Measurements from ENCODE around the gene ZMYND11. TPM values are rescaled to one million over a fixed set of nuclear protein-coding genes. Genes with fewer than 3 reads are reported as not detected.

Gene ZMYND11
- total RNA-seq, 1 experiment from 2014 or later, result 88.5 TPM

DNA sequence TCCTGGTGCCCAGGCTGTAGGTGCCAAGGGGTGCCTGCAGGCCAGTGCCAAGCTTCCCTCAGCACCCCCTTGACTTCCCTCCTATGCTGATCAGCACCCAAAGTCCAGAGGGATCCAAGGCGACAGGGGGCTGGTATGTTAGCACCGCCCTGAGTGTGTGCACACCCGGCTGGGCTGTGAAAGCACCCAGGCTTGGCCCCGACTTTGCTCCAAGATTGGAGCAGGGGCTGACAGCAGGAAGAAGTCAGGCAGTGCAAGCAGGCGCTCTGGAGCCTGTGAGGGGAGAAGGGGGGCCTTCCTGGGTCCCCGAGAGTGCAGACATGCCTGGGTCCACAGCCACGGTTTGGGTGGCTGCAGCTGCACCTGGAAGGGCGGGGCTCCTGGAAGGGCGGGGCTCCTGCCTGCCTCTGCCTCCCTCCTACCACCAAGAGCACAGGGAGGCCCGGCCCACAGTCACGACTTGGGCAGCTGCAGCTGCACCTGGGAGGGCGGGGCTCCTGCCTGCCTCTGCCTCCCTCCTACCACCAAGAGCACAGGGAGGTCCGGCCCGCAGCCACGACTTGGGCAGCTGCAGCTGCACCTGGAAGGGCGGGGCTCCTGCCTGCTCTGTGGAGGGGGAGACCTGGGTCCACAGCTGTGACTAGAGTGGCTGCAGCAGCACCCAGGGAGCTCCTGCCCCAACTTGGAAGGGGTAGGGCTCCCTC, 30.2 kb upstream of the ZMYND11 start:
- H3K4me3 ChIP-seq, result no peak overlapping the region

DNA sequence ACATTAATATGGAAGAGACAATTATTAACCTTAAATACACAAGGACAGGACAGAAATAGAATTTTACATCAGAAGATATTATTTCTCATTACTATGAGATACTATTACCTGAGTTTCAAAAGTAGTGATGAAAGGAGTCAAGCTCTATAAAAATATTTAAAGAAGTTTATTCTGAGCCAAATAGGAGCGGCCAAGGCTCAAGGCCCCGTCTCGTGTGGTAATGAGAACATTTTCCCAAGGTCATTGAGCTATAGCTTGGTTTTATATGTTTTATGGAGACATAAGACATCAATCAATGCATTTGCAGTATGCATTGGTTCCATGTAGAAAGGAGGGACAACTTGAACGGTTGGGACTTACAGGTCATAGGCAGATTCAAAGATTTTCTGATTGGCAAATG, 29.4 kb upstream of the ZMYND11 start:
- H3K4me1 ChIP-seq (replicated peaks), result no peaks in the 10 kb centered on the region
- H3K36me3 ChIP-seq, result no peaks in the 10 kb centered on the region
- no peak overlapping the region for H3K27ac ChIP-seq
- no peak for DNase-seq (ENCODE audit: low read depth in 1 of 2, low spot score in 2 of 2)
- H3K4me3 ChIP-seq, result no peak overlapping the region
- H3K27me3 ChIP-seq (replicated peaks), result peaks cover 25% of the 10 kb centered on the region
- H3K9me3 ChIP-seq (replicated peaks), result no peaks in the 10 kb centered on the region

More for the DNA sequence above, 30.2 kb upstream of the ZMYND11 start:
- no peaks in the 10 kb centered on the region for H3K36me3 ChIP-seq
- H3K27ac ChIP-seq, result no peak overlapping the region
- no peaks in the 10 kb centered on the region for H3K4me1 ChIP-seq (replicated peaks)
- no peak for DNase-seq (ENCODE audit: low read depth in 1 of 2, low spot score in 2 of 2)
- H3K27me3 ChIP-seq (replicated peaks), result peaks cover 24% of the 10 kb centered on the region
- no peaks in the 10 kb centered on the region for H3K9me3 ChIP-seq (replicated peaks)

- Histone ChIP-seq H3K9me3 (replicated peaks) (no peaks in the 10 kb centered on the region), H3K27ac (no peak overlapping the region), H3K27me3 (replicated peaks) (peaks cover 19% of the 10 kb centered on the region), H3K4me1 (replicated peaks) (no peaks in the 10 kb centered on the region), H3K4me3 (no peak overlapping the region), H3K36me3 (no peaks in the 10 kb centered on the region)
- no peak for DNase-seq (ENCODE audit: low read depth in 1 of 2, low spot score in 2 of 2)
These were observed 28.5 kb upstream of the ZMYND11 start for GRCh38 chr10:106740-107139.

DNA sequence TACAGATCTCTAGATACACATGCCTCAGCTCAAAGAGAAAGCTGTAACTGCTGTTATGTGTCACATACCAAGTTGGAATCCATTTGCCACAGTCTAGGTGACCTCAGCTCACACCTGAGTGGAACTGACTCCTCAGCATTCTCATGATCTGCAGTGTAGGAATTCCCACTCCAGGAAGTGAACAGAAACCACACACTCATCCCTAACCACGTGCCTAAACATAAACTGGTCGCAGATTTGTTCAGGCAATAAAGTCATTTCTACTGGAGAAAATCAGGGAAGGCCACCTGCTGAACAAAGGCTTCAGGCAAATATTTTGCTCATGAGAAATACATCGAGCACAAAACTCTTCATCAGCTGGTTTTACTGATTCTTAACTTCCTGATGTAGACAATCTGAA, 23.0 kb upstream of the ZMYND11 start:
- no peaks in the 10 kb centered on the region for H3K4me1 ChIP-seq (replicated peaks)
- no peak overlapping the region for H3K4me3 ChIP-seq
- DNase-seq (ENCODE audit: low read depth in 1 of 2, low spot score in 2 of 2), result no peak
- H3K27ac ChIP-seq, result no peak overlapping the region
- peaks cover 21% of the 10 kb centered on the region for H3K27me3 ChIP-seq (replicated peaks)
- no peaks in the 10 kb centered on the region; the same call in 1 of the 2 replicates for H3K9me3 ChIP-seq (replicated peaks)
- H3K36me3 ChIP-seq, result no peaks in the 10 kb centered on the region

DNA sequence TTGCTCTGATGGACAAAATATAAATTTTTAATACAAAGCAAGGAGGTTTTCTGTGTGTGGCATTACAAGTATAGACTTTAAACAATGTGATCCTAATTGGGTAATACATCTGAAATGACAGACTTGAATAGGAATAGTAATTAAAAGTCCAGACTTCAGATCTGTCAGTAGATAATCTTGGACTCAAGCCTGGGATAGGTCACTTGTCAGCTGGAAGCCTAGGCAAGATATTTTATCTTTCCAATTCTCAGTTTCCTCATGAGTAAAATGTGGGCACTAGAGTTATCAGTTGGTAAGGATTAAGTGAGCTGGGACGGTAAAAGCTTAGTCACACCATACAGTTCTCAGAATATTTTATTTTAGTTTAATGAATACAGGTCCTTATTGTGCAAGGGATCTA, 10.4 kb upstream of the ZMYND11 start:
- Histone ChIP-seq H3K9me3 (replicated peaks) (0 out of 2 replicates have a peak, but pooled peaks cover 4% of the 10 kb centered on the region), H3K27me3 (replicated peaks) (no peaks in the 10 kb centered on the region; the same call in 1 of the 2 replicates), H3K36me3 (no peaks in the 10 kb centered on the region), H3K4me1 (replicated peaks) (no peaks in the 10 kb centered on the region), H3K4me3 (no peak overlapping the region), H3K27ac (no peak overlapping the region)
- DNase-seq (ENCODE audit: low read depth in 1 of 2, low spot score in 2 of 2), result no peak

- peaks cover 6% of the 10 kb centered on the region for H3K4me1 ChIP-seq (replicated peaks)
- H3K27me3 ChIP-seq (replicated peaks), result no peaks in the 10 kb centered on the region
- DNase-seq (ENCODE audit: low read depth in 1 of 2, low spot score in 2 of 2), result no peak
These were observed 7.4 kb upstream of the ZMYND11 start for GRCh38 chr10:127612-128432.

DNA sequence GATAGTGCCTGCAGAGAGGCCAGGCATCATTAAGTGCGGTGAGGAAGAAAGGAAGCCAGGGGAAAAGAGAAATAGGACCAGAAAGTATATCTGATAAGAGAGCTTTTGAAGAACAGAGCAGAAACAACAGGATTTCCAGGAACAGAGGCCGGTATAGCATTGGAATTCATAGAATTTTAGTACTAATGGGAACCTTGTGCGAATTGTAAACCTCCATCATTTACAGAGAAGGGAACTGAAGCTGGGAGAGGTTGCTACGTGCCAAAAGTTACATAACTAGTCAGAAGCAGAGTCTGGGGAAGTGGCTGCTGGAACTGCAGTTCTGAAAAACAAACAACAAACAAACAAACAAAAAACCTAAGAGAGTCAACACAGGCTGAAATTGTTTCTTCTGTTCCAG, 5.4 kb upstream of the ZMYND11 start:
- H3K36me3 ChIP-seq, result no peaks in the 10 kb centered on the region; the same call in 1 of the 2 replicates
- H3K4me1 ChIP-seq (replicated peaks), result peaks cover 19% of the 10 kb centered on the region
- H3K27me3 ChIP-seq (replicated peaks), result no peaks in the 10 kb centered on the region
- no peaks in the 10 kb centered on the region for H3K9me3 ChIP-seq (replicated peaks)
- DNase-seq (ENCODE audit: low read depth in 1 of 2, low spot score in 2 of 2), result no peak
- H3K27ac ChIP-seq, result no peak overlapping the region
- H3K4me3 ChIP-seq, result no peak overlapping the region

More at GRCh38 chr10:127612-128432, 7.4 kb upstream of the ZMYND11 start:
- Histone ChIP-seq H3K9me3 (replicated peaks) (0 out of 2 replicates have a peak, but pooled peaks cover 1% of the 10 kb centered on the region), H3K36me3 (no peaks in the 10 kb centered on the region), H3K27ac (no peak overlapping the region), H3K4me3 (no peak overlapping the region)

GRCh38 chr10:132946-133898, 2.0 kb upstream of the ZMYND11 start:
- peaks cover 34% of the 10 kb centered on the region for H3K4me1 ChIP-seq (replicated peaks)
- peak in 1 of 2 experiments; percentile 69 for DNase-seq (ENCODE audit: low read depth in 1 of 2, low spot score in 2 of 2)
- peak overlapping the region; percentile 95 for H3K4me3 ChIP-seq
- peaks cover 9% of the 10 kb centered on the region for H3K36me3 ChIP-seq
- peak overlapping the region; percentile 95 for H3K27ac ChIP-seq
- H3K27me3 ChIP-seq (replicated peaks), result no peaks in the 10 kb centered on the region
- no peaks in the 10 kb centered on the region for H3K9me3 ChIP-seq (replicated peaks)

DNA sequence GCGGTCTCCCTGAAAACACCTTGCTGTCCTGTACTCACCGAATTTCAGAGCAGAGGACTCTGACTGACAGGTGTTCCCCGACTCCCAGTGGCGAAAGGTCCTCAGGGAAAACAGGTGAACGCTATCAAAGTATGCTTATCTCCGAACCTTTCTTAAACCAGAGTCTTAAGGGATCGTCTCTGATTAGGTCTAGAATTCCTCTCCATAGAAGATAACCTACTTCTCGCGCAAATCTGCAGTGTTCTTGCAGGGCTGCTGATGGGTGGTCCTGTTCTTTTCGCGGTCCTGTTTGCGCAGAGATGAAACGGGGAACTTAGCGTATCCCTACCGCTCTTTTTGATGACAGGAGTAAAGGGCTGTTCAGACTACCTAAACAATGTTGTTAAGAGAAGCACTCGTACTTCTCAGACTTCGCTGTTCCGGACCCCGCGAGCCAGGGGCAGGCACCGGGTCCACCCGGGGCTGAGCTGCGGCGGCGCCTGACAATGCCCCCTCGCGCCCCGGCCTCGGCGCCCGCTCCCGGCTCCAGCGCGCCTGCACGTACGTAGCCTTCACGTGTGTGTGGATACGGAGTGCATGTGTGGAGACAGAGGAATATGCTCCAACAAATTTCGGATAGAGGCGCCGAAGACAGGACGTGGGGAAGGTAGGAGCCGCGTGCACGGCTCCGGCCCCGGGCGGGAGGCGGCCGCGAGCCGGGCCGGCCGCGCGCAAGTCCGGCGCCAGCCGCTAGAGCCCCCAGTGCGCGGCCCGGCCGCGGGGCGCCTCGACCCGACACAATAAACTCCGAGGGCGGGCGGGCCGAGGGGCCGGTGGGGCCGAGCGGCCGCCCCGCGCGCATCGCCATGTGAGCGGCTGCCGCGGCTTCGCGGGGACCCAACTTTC, 766 bp upstream of the ZMYND11 start:
- Histone ChIP-seq H3K4me1 (replicated peaks) (peaks cover 34% of the 10 kb centered on the region), H3K27ac (peak overlapping the region; percentile 95), H3K27me3 (replicated peaks) (no peaks in the 10 kb centered on the region), H3K4me3 (peak overlapping the region; percentile 95), H3K9me3 (replicated peaks) (no peaks in the 10 kb centered on the region), H3K36me3 (peaks cover 9% of the 10 kb centered on the region)
- peak; percentile 52 to 56 for DNase-seq (ENCODE audit: low read depth in 1 of 2, low spot score in 2 of 2)

DNA sequence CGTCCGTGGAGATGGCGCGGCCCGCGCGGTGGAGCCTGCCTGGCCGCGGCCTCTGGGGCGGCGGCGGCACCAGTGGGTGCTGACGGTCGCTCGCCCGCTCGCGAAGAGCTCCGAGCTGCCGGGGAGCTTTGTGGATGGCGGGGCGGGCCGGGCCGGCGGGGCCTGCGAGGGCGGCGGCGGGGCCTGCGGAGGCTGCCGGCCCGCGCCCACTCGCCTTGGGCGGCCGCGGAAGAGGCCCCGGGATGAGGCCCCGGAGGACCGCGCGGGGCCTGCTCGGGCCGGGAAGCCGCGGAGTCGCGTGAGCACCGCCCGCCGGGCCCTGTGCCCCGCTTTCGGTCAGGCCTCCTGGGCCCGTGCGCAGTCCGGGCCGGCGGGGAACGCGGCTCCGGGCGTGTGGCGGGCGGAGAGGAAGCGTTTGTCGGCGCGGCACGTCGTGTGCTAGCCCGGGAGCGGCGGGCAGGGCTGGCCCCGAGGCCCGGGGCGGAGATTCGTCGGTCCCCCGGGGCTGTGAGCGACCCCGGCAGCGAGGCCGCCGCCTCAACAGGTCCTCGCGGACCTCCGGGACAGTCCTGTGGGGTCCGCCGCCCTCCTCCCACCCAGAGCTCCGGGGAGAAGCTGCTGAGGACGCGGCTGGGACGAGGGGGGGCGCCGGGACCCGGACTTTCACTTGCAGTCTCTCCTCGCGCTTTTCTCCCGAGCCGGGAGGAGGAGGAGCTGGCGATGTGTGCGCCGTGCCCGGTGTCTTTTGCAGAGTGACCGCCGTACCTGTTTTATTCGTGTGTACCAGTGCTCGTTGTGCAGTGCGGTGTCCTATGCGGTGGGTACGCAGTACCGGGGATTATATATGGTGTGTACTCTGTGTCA, 578 bp downstream of the ZMYND11 start:
- no peaks in the 10 kb centered on the region for H3K9me3 ChIP-seq (replicated peaks)
- DNase-seq (ENCODE audit: low read depth in 1 of 2, low spot score in 2 of 2), result peak; percentile 66 to 71
- H3K4me1 ChIP-seq (replicated peaks), result peaks cover 34% of the 10 kb centered on the region
- H3K4me3 ChIP-seq, result peak overlapping the region; percentile 95
- peaks cover 9% of the 10 kb centered on the region for H3K36me3 ChIP-seq
- H3K27ac ChIP-seq, result peak overlapping the region; percentile 95
- H3K27me3 ChIP-seq (replicated peaks), result no peaks in the 10 kb centered on the region

- Histone ChIP-seq H3K4me3 (peak overlapping the region; percentile 95), H3K4me1 (replicated peaks) (peaks cover 34% of the 10 kb centered on the region), H3K27ac (no peak overlapping the region)
These were observed 1.2 kb downstream of the ZMYND11 start for GRCh38 chr10:136465-136762.

DNA sequence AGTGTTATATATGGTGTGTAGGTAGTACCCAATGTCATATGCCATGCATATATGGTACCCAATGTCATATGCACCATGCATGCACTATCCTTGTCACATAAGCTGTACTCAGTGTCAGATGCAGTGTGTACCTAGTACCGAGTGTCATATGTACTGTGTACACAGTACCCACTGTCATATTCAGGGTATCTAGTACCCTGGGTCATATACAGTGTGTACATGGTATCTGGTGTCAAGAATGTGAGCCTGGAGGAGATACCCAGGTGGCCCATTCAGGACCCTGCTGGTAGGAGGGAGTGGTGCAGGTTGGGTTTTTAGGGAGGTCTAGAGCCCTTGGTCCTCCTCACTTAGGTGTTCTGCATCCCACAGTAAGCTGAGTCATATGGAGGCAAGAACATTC, 1.8 kb downstream of the ZMYND11 start:
- Histone ChIP-seq H3K27me3 (replicated peaks) (no peaks in the 10 kb centered on the region), H3K27ac (no peak overlapping the region), H3K4me1 (replicated peaks) (peaks cover 34% of the 10 kb centered on the region), H3K4me3 (peak overlapping the region; percentile 95), H3K9me3 (replicated peaks) (no peaks in the 10 kb centered on the region), H3K36me3 (peaks cover 9% of the 10 kb centered on the region)
- peak; percentile 24 to 47 for DNase-seq (ENCODE audit: low read depth in 1 of 2, low spot score in 2 of 2)

More at GRCh38 chr10:136465-136762, 1.2 kb downstream of the ZMYND11 start:
- no peak for DNase-seq (ENCODE audit: low read depth in 1 of 2, low spot score in 2 of 2)
- Histone ChIP-seq H3K9me3 (replicated peaks) (no peaks in the 10 kb centered on the region), H3K36me3 (peaks cover 9% of the 10 kb centered on the region), H3K27me3 (replicated peaks) (no peaks in the 10 kb centered on the region)

All from SJSA1 (cell line).